Breast epithelium (tissue), 3 donors: Measurements from ENCODE around the gene TSSK2.

ENCODE experiments used
- POLR2AphosphoS5 ChIP-seq, 3 donors: sonication (generic); formaldehyde crosslinking; IDR thresholded peaks; one replicate each; pipeline ENCODE4 v1.6.1; 2017; ENCODE audit warnings: antibody characterized with exemption in 3 of 3
- TF ChIP-seq, protein P1 (sequence below), 3 donors: fragments of 450-650 bp; IDR thresholded peaks; one replicate each; pipeline ENCODE4 v1.5.1; 2016 to 2017; ENCODE audit warnings: antibody characterized with exemption in 3 of 3, mild to moderate bottlenecking in 3 of 3, moderate library complexity in 3 of 3

DNA sequence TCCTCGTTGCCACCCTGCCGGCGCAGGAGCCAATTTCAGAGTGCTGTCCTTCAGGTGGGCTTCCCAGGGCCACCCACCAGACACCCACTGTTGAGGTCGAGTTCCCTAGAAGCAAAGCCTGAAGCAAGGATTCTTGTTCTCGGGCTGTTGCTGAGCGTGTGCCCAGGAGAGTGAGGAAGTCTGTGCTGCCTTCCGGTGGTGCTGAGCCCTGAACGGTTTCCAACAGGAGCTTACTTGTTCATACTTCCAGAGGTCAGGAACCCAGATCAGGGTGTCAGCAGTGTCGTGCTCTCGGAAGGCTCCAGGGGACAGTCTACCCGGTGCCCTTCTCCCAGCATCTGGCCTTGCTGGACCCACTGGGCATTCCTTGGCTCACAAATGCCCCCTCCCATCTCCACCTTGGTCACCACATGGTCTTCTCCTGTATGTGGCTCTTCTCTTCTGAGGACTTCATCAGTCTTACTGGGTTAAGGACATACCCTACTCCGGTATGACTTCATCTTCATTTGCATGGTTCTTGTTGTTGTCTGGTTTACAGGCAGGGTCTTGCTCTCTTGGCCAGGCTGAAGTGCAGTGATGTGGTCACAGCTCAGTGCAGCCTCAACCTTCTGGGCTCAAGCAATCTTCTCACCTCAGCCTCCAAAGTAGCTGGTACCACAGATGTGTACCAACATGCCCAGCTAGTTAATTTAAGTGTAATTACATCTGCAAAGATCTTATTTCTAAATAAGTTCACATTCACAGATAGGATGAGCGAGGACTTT lies 36.2 kb downstream of the TSSK2 start:
- TF ChIP-seq, protein P1, sequence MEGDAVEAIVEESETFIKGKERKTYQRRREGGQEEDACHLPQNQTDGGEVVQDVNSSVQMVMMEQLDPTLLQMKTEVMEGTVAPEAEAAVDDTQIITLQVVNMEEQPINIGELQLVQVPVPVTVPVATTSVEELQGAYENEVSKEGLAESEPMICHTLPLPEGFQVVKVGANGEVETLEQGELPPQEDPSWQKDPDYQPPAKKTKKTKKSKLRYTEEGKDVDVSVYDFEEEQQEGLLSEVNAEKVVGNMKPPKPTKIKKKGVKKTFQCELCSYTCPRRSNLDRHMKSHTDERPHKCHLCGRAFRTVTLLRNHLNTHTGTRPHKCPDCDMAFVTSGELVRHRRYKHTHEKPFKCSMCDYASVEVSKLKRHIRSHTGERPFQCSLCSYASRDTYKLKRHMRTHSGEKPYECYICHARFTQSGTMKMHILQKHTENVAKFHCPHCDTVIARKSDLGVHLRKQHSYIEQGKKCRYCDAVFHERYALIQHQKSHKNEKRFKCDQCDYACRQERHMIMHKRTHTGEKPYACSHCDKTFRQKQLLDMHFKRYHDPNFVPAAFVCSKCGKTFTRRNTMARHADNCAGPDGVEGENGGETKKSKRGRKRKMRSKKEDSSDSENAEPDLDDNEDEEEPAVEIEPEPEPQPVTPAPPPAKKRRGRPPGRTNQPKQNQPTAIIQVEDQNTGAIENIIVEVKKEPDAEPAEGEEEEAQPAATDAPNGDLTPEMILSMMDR (IDR thresholded peaks at IDR 0.05), result no peak
- no peak for TF ChIP-seq POLR2AphosphoS5 (IDR thresholded peaks at IDR 0.05)
